RWPE2 (cell line): ENCODE results near the gene GPR176.

Source experiments
- ATAC-seq: fragments of 200-7000 bp; cut with Tn5 transposase; 3 replicates; pipeline ENCODE4 v1.9.1; 2021; ENCODE audit warnings: low read depth
- DNase-seq: peaks from one replicate; pipeline ENCODE4 v3.0.0-alpha.2; 2020; ENCODE audit warnings: low spot score
- H3K27ac ChIP-seq: fragments of 450-650 bp; 2 replicates; pipeline ENCODE4 v1.5.1; 2017; ENCODE audit warnings: mild to moderate bottlenecking; ENCODE audit not compliant: poor library complexity, severe bottlenecking
- H3K27me3 ChIP-seq: fragments of 250-450 bp; sonication (Bioruptor Pico); 2 replicates; pipeline ENCODE4 v1.5.1; 2021; ENCODE audit warnings: mild to moderate bottlenecking, moderate library complexity; ENCODE audit not compliant: insufficient read depth, poor library complexity, severe bottlenecking
- H3K36me3 ChIP-seq: fragments of 250-450 bp; sonication (Bioruptor Pico); 2 replicates; pipeline ENCODE4 v1.5.1; 2020; ENCODE audit warnings: low read depth, mild to moderate bottlenecking, moderate library complexity
- H3K4me1 ChIP-seq: fragments of 250-450 bp; sonication (Bioruptor Pico); 2 replicates; pipeline ENCODE4 v1.5.1; 2021; ENCODE audit warnings: mild to moderate bottlenecking, moderate library complexity; ENCODE audit not compliant: insufficient read depth, poor library complexity, severe bottlenecking
- H3K4me3 ChIP-seq: fragments of 250-450 bp; sonication (Bioruptor Pico); 2 replicates; pipeline ENCODE4 v1.5.1; 2021; ENCODE audit warnings: mild to moderate bottlenecking, moderate library complexity; ENCODE audit not compliant: severe bottlenecking
- H3K9me3 ChIP-seq: fragments of 250-450 bp; sonication (Bioruptor Pico); 2 replicates; pipeline ENCODE4 v1.5.1; 2021; ENCODE audit warnings: mild to moderate bottlenecking, moderate library complexity; ENCODE audit not compliant: severe bottlenecking
- CTCF ChIP-seq: fragments of 450-650 bp; IDR thresholded peaks from one replicate; pipeline ENCODE4 v1.5.1; 2017; ENCODE audit warnings: mild to moderate bottlenecking, moderate library complexity; ENCODE audit not compliant: poor library complexity, severe bottlenecking

Gene GPR176

DNA sequence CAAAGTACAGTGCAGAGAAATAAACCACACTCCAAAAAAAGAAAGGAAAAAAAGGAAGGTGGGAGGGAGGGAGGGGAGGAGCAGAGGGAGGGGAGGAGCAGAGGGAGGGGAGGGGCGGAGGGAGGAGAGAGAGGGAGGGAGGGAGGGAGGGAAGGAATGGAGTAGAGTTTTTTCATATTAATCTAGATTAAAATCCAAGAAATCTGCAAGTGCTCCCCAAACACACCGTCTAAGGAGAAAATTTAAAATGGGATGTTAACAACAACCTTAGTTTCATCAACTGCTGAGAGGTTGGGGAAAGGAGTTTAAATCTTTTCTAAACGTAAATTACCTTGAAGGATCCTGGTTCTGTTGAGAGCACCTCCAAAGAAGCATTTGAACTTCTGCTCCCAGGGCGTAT lies 144.0 kb downstream of the GPR176 start:
- ATAC-seq: no peak
- no peaks in the 10 kb centered on the region for H3K4me1 ChIP-seq

GRCh38 chr15:39774688-39775267 lies 145.3 kb downstream of the GPR176 start:
- H3K36me3 ChIP-seq: no peaks in the 10 kb centered on the region
- no peak for DNase-seq
- no peak overlapping the region for H3K27ac ChIP-seq
- TF ChIP-seq CTCF: no peak
- no peak overlapping the region for H3K4me3 ChIP-seq
- H3K9me3 ChIP-seq: no peaks in the 10 kb centered on the region
- H3K4me1 ChIP-seq: no peaks in the 10 kb centered on the region
- no peak for ATAC-seq
- H3K27me3 ChIP-seq: no peaks in the 10 kb centered on the region

More for the DNA sequence above, 144.0 kb downstream of the GPR176 start:
- Histone ChIP-seq H3K4me3 (no peak overlapping the region), H3K27me3 (no peaks in the 10 kb centered on the region), H3K36me3 (no peaks in the 10 kb centered on the region), H3K9me3 (no peaks in the 10 kb centered on the region), H3K27ac (no peak overlapping the region)
- no peak for DNase-seq
- TF ChIP-seq CTCF: no peak

DNA sequence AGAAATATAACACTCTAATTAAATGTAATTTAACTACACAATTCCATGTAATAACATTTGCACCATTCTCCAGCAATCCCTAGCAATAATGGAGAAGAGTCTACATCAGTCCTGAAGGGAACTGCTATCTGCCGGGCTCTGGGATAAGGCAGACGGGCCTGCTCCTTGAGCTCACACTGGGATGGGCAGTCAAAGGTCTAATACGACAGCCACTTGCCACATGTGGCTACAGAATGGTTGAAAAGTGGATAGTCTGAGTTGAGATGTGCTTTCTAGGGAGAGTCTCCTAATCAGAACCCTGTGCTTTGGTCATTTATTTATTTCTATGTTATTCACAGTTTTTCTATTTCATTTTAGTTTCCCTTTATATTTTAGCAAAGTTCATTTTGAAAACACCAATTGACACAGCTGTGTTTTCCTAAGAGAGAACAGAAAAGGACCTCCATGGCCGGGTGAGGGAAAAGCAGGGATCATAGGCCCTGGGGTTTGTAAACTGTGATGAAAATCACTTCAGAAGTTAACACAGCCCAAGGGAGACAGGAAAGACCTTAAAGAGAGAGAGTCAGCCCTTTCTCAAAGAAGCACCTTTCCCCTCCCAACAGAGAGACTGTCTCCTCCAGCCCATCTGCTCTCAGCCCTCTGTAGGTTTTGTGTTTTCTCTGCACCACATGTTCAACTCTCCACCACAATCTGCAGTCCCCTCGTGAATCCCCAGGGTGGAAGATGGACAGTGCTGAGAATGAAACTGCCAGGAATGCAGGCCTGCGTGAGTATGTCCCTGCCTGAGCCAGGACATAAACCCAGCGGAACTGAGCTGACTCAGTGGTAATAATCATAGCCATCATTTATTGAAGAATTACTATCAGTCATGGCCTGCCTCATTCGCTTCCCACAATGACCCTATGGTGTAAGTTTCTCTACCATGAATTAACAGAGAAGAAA lies 149.0 kb downstream of the GPR176 start:
- no peak for DNase-seq
- H3K36me3 ChIP-seq: no peaks in the 10 kb centered on the region
- H3K27me3 ChIP-seq: no peaks in the 10 kb centered on the region
- H3K4me1 ChIP-seq: no peaks in the 10 kb centered on the region
- no peaks in the 10 kb centered on the region for H3K9me3 ChIP-seq
- no peak overlapping the region for H3K4me3 ChIP-seq
- no peak overlapping the region for H3K27ac ChIP-seq
- TF ChIP-seq CTCF: no peak
- peak; percentile 44; the same call in 2 of the 3 replicates for ATAC-seq

DNA sequence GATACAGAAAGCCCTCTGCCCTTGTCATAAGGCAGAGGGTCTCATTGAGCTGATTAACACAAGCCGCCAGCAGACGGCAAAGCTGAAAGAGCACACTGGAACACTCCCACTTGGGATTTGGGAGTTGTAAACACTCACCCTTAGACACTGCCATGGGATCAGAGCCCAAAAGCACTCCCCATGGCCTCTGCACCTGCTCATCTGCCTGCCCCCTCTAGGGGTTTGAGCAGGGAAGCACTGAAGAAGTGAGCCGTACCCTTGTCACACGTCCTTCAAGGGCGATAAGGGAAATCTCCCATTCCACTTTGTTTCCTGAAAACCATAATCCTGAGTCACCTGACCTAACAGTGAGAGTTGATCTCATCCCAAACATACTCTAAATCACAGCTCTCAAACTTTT lies 152.1 kb downstream of the GPR176 start:
- Histone ChIP-seq H3K9me3 (no peaks in the 10 kb centered on the region), H3K36me3 (no peaks in the 10 kb centered on the region), H3K4me3 (no peak overlapping the region), H3K27me3 (no peaks in the 10 kb centered on the region), H3K27ac (no peak overlapping the region), H3K4me1 (no peaks in the 10 kb centered on the region)
- no peak for ATAC-seq
- no peak for TF ChIP-seq CTCF
- DNase-seq: no peak
